ENCODE results near the gene GJD4.

Gene GJD4

GRCh38 chr10:35657621-35658020 lies 52.5 kb downstream of the GJD4 start:
- DNase-seq (ENCODE audit: low read depth): no peak

Measured in stimulated activated CD8-positive, alpha-beta memory T cell treated with anti-CD3 and anti-CD28 coated beads, Interleukin-15, amount 100 ng/mL, for 24 hours (primary cell).